Choroid plexus epithelial cell (primary cell): ENCODE measurements around the gene NAPB.

Source experiments
- DNase-seq: peaks from one replicate; pipeline ENCODE4 v3.0.0-alpha.2; 2010; ENCODE audit warnings: low read depth
- H3K4me3 ChIP-seq: 2 replicates; pipeline ENCODE4 v1.5.1; 2011; ENCODE audit warnings: low read depth, mild to moderate bottlenecking, control low read depth, low read length, moderate library complexity
- CTCF ChIP-seq: conservative IDR thresholded peaks from 2 replicates; pipeline ENCODE4 v1.5.1; 2011; ENCODE audit warnings: low read depth, mild to moderate bottlenecking, control low read depth, inconsistent platforms, low read length, moderate library complexity

Gene NAPB

GRCh38 chr20:23425129-23425528 is 3.8 kb upstream of the NAPB start:
- DNase-seq: no peak
- H3K4me3 ChIP-seq: no peak overlapping the region
- TF ChIP-seq CTCF: no peak

GRCh38 chr20:23419995-23420901 is 1.0 kb downstream of the NAPB start:
- TF ChIP-seq CTCF: no peak
- DNase-seq: peak; percentile 78
- peak overlapping the region; percentile 91 for H3K4me3 ChIP-seq

- no peak for DNase-seq
- peak overlapping the region; percentile 91 for H3K4me3 ChIP-seq
- TF ChIP-seq CTCF: no peak
Measured at GRCh38 chr20:23419657-23419994, 1.7 kb downstream of the NAPB start.

GRCh38 chr20:23417861-23418260 is 3.4 kb downstream of the NAPB start:
- no peak for TF ChIP-seq CTCF
- H3K4me3 ChIP-seq: no peak overlapping the region
- no peak for DNase-seq

GRCh38 chr20:23415959-23416583 is 5.2 kb downstream of the NAPB start:
- DNase-seq: peak; percentile 59
- H3K4me3 ChIP-seq: no peak overlapping the region
- TF ChIP-seq CTCF: no peak

GRCh38 chr20:23415555-23415954 is 5.7 kb downstream of the NAPB start:
- no peak for DNase-seq
- H3K4me3 ChIP-seq: no peak overlapping the region
- TF ChIP-seq CTCF: no peak
